Osteoblast (primary cell): ENCODE results near the gene CAPN15. TPM values are rescaled to one million over a fixed set of nuclear protein-coding genes. Genes with fewer than 3 reads are reported as not detected.
A peak's percentile ranks its signal among the peaks of the same experiment; 100 is the strongest.

Experiments
- DNase-seq: peaks from one replicate; pipeline ENCODE4 v3.0.0; 2011; ENCODE audit warnings: low spot score, mixed read lengths; ENCODE audit not compliant: insufficient read length; ENCODE audit errors: missing footprints
- H2AFZ ChIP-seq: 2 replicates; pipeline ENCODE4 v1.6.0; 2011; ENCODE audit warnings: mild to moderate bottlenecking, low read length
- H3K27ac ChIP-seq: 2 replicates; pipeline ENCODE4 v1.5.1; 2011; ENCODE audit warnings: mild to moderate bottlenecking, low read depth, low read length, moderate library complexity
- H3K27me3 ChIP-seq: 2 replicates; pipeline ENCODE4 v1.6.0; 2012; ENCODE audit warnings: mild to moderate bottlenecking, control low read depth, inconsistent platforms, low read length, moderate library complexity; ENCODE audit not compliant: insufficient read depth
- H3K36me3 ChIP-seq: 2 replicates; pipeline ENCODE4 v1.5.1; 2011; ENCODE audit warnings: mild to moderate bottlenecking, low read length, control low read depth, moderate library complexity; ENCODE audit not compliant: insufficient read depth
- H3K4me1 ChIP-seq: 2 replicates; pipeline ENCODE4 v1.5.1; 2011; ENCODE audit warnings: mild to moderate bottlenecking, low read length, control low read depth, moderate library complexity; ENCODE audit not compliant: insufficient read depth
- H3K4me2 ChIP-seq: 2 replicates; pipeline ENCODE4 v1.6.0; 2011; ENCODE audit warnings: mild to moderate bottlenecking, low read length; ENCODE audit not compliant: insufficient read depth
- H3K4me3 ChIP-seq: fragments of 200-600 bp; sonication (generic); 3 replicates; pipeline ENCODE4 v1.5.1; 2012; ENCODE audit warnings: mild to moderate bottlenecking, low read length, inconsistent platforms; ENCODE audit not compliant: insufficient read depth
- H3K79me2 ChIP-seq: 2 replicates; pipeline ENCODE4 v1.6.0; 2012; ENCODE audit warnings: mild to moderate bottlenecking, low read length, control low read depth, inconsistent platforms; ENCODE audit not compliant: insufficient read depth
- H3K9me3 ChIP-seq: 2 replicates; pipeline ENCODE4 v1.5.1; 2011; ENCODE audit warnings: low read depth, low read length, control low read depth
- H4K20me1 ChIP-seq: 2 replicates; pipeline ENCODE4 v1.6.0; 2012; ENCODE audit warnings: mild to moderate bottlenecking, low read length, control low read depth; ENCODE audit not compliant: insufficient read depth
- total RNA-seq: library from RNA; depleted of rRNA; stranded (reverse); fragments of >200 nt; gene quantifications from 2 replicates; pipeline ENCODE4 v1.2.3, GENCODE V29; 2012
- TF ChIP-seq, protein P1 (sequence below): IDR thresholded peaks from 2 replicates; pipeline ENCODE4 v1.5.1; 2011; ENCODE audit warnings: mild to moderate bottlenecking, low read depth, low read length, moderate library complexity; ENCODE audit errors: extremely low read depth

The CAPN15 gene
- total RNA-seq, 1 donor, result 27.1 TPM

GRCh38 chr16:567373-568256, 40.1 kb downstream of the CAPN15 start:
- Histone ChIP-seq H3K4me3 (no peak overlapping the region), H3K4me1 (peaks cover 5% of the 10 kb centered on the region), H2AFZ (no peak overlapping the region), H3K27ac (no peak overlapping the region), H3K4me2 (no peak overlapping the region), H3K27me3 (peaks cover under 1% of the 10 kb centered on the region), H4K20me1 (peaks cover under 1% of the 10 kb centered on the region), H3K79me2 (peaks cover 29% of the 10 kb centered on the region), H3K36me3 (no peaks in the 10 kb centered on the region), H3K9me3 (no peaks in the 10 kb centered on the region)
- TF ChIP-seq, protein P1, sequence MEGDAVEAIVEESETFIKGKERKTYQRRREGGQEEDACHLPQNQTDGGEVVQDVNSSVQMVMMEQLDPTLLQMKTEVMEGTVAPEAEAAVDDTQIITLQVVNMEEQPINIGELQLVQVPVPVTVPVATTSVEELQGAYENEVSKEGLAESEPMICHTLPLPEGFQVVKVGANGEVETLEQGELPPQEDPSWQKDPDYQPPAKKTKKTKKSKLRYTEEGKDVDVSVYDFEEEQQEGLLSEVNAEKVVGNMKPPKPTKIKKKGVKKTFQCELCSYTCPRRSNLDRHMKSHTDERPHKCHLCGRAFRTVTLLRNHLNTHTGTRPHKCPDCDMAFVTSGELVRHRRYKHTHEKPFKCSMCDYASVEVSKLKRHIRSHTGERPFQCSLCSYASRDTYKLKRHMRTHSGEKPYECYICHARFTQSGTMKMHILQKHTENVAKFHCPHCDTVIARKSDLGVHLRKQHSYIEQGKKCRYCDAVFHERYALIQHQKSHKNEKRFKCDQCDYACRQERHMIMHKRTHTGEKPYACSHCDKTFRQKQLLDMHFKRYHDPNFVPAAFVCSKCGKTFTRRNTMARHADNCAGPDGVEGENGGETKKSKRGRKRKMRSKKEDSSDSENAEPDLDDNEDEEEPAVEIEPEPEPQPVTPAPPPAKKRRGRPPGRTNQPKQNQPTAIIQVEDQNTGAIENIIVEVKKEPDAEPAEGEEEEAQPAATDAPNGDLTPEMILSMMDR, result no peak
- no peak for DNase-seq

GRCh38 chr16:568401-569258, 41.1 kb downstream of the CAPN15 start:
- peak; percentile 86 for DNase-seq
- Histone ChIP-seq H2AFZ (no peak overlapping the region), H3K4me3 (peak overlapping the region; percentile 88), H4K20me1 (peaks cover 7% of the 10 kb centered on the region), H3K9me3 (no peaks in the 10 kb centered on the region), H3K27ac (no peak overlapping the region), H3K79me2 (peaks cover 34% of the 10 kb centered on the region), H3K4me2 (peak overlapping the region; percentile 86), H3K36me3 (no peaks in the 10 kb centered on the region), H3K4me1 (peaks cover 5% of the 10 kb centered on the region), H3K27me3 (no peaks in the 10 kb centered on the region)
- TF ChIP-seq, protein P1, result no peak

- TF ChIP-seq, protein P1, result no peak
- peak; percentile 100 for DNase-seq
- peak within 1 kb of the TSS; percentile 88 for H3K4me3 ChIP-seq
Measured at GRCh38 chr16:569445-570254, 42.1 kb downstream of the CAPN15 start, which contains the start of gene PIGQ. Gene PIGQ (plus strand): TSS chr16:569968. CDS start chr16:574075, 4,107 bp downstream.

More at GRCh38 chr16:569445-570254, 42.1 kb downstream of the CAPN15 start, which contains the start of gene PIGQ:
- Histone ChIP-seq H4K20me1 (peaks cover 8% of the 10 kb centered on the region), H3K9me3 (no peaks in the 10 kb centered on the region), H2AFZ (peak within 1 kb of the TSS; percentile 85), H3K27me3 (no peaks in the 10 kb centered on the region), H3K79me2 (peaks cover 34% of the 10 kb centered on the region), H3K27ac (peak within 1 kb of the TSS; percentile 37), H3K4me2 (peak within 1 kb of the TSS; percentile 86), H3K4me1 (peaks cover 5% of the 10 kb centered on the region), H3K36me3 (no peaks in the 10 kb centered on the region)
